GM21390 (cell line): ENCODE measurements around the gene NFIA.
"Not testable (repeated sequence)": the region's sequence is repeated elsewhere in the genome, so short reads cannot be mapped to it uniquely, and the experiment has no call there.

Source experiments
- ATAC-seq: cut with Tn5 transposase; IDR thresholded peaks from one replicate; pipeline ENCODE4 v1.9.1; 2021; ENCODE audit not compliant: unreplicated experiment

The NFIA gene

GRCh38 chr1:61125895-61126294 lies 43.5 kb downstream of the NFIA start:
- no peak for ATAC-seq

GRCh38 chr1:61126843-61127242 lies 44.5 kb downstream of the NFIA start:
- not testable (repeated sequence) for ATAC-seq

- ATAC-seq, result no peak
Measured at GRCh38 chr1:61130338-61131000, 48.1 kb downstream of the NFIA start.

GRCh38 chr1:61131248-61131647 lies 48.9 kb downstream of the NFIA start:
- no peak for ATAC-seq

- ATAC-seq, result no peak
Measured at GRCh38 chr1:61131716-61132115, 49.4 kb downstream of the NFIA start.

GRCh38 chr1:61132176-61132638 lies 49.8 kb downstream of the NFIA start:
- ATAC-seq, result no peak

GRCh38 chr1:61132645-61133334 lies 50.4 kb downstream of the NFIA start:
- ATAC-seq, result no peak

- ATAC-seq, result no peak
Measured at GRCh38 chr1:61133335-61134019, 51.1 kb downstream of the NFIA start.

GRCh38 chr1:61135291-61135690 lies 52.9 kb downstream of the NFIA start:
- ATAC-seq, result no peak

- no peak for ATAC-seq
Measured at GRCh38 chr1:61138305-61138704, 55.9 kb downstream of the NFIA start.

GRCh38 chr1:61138921-61139774 lies 56.8 kb downstream of the NFIA start:
- no peak for ATAC-seq

- ATAC-seq, result no peak
Measured at GRCh38 chr1:61139775-61140549, 57.6 kb downstream of the NFIA start.

GRCh38 chr1:61140778-61141177 lies 58.4 kb downstream of the NFIA start:
- ATAC-seq, result no peak

GRCh38 chr1:61141288-61142042 lies 59.1 kb downstream of the NFIA start:
- ATAC-seq, result no peak

- no peak for ATAC-seq
Measured at GRCh38 chr1:61142043-61142440, 59.7 kb downstream of the NFIA start.

- no peak for ATAC-seq
Measured at GRCh38 chr1:61142726-61143500, 60.6 kb downstream of the NFIA start.

GRCh38 chr1:61143821-61144424 lies 61.6 kb downstream of the NFIA start:
- ATAC-seq, result no peak
